ENCODE measurements around the gene MAD1L1.

The MAD1L1 gene

DNA sequence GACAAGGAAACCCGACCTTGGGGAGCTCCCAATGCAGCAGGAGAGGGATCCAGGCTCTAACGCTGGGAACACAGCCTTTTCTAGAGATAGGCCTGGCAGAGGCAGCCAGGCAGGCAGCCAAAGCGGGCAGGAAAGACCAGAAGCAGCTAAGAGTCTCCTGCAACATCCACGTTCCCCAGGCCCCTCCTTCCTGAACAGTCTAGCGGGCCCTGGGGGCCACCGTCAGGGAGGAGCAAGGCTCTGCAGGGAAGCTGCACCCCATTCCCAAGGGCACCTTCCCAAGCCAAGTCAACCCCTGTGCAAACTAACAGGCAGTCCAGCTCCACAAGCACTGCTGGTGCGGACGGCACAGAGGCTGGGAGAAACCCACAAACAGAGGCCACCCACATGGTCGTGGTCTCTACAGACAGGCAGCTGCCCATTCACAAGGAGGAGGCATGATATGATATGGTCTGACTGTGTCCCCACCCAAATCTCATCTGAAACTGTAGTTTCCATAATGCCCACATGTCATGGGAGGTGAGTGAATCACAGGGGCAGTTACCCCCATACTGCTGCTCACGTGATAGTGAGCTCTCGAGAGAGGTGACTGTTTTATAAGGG is 115.7 kb downstream of the MAD1L1 start:
- DNase-seq (ENCODE audit: low spot score), result no peak

DNA sequence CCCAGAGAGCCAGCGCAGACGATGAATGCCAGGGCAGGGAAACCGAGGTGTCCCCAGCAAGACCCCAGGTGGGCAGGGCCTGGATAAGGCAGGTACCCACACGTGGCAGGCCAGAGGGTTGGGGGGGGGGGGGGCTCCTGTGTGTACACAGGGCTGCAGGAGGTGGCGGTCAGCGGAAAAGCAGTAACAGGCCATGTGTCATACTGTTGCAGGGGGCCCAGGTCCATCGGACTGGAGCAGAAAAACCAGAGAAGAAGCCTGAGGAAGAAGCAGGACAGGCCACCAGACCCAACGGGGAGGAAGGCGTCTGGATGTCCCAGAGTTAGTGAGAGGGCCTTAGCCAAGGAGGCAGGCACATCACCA is 116.3 kb downstream of the MAD1L1 start:
- no peak for DNase-seq (ENCODE audit: low spot score)

DNA sequence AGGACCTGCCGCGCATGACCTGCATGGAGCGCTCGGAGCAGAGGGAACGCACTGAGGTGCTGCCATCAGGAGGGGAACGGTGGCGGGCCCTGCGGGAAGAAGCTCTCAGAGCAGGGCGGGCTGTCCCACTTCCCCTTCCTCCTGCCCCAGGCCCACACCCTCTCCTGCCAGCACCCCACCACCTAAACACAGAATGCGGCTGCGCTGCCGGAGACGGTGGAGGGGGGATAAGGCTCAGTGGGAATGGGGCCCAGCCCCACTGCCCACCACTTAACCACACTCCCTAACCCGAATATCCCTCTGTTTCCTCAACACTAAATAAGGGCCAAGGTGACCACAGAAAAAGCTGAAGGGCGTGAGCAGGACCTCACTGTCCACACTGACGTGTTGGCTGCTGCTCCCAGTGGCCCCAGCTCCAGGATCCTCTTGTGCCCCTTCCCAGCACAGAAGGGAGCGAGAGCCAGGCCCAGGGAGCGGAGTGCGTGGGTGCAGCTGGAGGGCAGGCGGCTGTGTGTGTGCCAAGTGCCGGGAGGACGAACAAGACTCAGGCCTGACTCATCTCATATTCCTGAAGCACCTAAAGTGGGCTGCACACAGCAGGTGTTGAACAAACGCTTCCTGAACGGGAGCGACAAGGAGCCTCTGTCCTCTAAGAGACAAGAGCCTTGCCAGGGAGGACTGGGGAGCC is 116.8 kb downstream of the MAD1L1 start:
- no peak for DNase-seq (ENCODE audit: low spot score)

DNA sequence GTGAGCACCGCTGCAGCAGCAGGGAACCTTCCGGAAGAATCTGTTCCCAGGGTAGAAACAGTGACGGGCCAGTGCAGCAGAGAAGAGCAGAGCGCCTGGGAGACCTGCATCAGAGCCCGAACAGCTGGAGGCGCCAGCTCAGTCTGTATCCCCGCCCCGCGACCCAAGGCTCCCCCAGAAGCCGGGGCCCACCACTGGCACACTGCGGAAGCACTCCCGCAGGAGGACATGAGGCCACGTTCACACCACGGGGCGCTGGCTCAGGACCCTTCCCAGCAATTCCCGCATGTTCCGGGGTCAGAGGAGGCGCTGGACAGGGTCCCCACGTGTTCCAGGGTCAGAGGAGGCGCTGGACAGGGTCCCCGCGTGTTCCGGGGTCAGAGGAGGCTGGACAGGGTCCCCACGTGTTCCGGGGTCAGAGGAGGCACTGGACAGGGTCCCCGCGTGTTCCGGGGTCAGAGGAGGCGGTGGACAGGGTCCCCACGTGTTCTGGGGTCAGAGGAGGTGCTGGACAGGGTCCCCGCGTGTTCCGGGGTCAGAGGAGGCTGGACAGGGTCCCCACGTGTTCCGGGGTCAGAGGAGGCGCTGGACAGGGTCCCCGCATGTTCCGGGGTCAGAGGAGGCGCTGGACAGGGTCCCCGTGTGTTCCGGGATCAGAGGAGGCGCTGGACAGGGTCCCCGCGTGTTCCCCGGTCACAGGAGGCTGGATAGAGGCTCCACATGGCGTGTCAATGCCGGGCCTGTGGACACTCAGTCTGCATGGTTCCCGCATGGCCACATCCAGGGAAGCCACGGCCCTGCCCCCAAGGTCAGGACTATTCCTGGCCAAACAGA is 117.6 kb downstream of the MAD1L1 start:
- no peak for DNase-seq (ENCODE audit: low spot score)

DNA sequence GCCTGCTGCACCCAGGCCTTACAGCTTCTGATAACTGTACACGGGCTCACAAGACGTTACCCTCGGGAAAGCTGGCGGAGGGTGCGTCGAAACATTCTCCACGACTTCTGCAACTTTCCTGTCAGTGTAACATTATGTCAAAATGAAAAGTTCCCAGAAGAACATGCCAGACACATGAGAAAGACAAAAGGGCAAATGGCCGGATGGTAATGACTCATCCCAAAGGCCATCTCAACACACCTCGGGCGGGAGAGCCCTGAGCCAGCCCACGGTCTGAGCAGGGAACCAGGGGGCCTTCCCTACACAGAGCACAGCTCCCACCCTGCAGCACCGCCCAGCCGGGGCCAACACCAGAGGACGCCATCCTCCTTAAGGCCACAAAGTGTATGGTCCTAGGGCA is 118.7 kb downstream of the MAD1L1 start:
- DNase-seq (ENCODE audit: low spot score), result no peak

DNA sequence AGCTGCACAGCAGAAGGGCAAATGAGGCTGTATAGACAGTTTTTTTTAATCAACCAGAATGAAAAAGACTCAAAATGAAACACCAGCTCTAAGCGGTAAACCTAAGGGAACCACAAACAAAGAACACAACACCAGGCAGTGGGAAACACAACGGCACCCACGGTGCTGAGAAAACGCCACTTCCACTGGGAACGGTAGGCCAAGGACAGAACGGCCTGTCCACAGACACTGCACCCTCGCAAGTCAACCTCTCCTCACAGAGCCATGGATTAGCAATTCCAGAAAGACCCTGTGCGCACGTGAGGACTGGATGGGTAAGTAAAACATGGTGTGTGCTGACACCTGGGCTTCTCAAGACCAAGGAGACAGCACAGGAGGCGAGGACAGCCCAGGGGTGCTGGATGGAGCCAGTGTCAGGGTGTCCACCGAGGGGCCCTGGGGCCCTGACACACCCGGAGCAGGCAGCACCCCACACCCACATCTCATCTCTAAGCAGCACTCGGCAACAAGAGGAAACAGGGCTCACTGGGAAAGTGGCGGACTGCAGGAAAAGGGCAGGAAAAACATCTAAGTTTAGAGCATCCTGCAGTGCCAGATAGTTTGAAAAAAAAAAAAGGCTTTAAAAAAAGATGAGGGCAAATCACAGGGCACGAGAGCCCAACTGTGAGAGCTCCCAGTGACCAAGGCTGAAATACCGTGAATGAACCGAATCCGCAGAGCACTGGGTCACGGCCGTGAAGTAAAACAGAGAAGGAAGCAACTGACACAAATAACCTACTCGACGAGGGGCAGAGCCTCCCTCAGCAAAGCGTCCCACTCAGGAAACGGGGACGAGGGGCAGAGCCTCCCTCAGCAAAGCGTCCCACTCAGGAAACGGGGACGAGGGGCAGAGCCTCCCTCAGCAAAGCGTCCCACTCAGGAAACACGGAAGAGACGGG is 120.2 kb downstream of the MAD1L1 start:
- DNase-seq (ENCODE audit: low spot score), result no peak

DNA sequence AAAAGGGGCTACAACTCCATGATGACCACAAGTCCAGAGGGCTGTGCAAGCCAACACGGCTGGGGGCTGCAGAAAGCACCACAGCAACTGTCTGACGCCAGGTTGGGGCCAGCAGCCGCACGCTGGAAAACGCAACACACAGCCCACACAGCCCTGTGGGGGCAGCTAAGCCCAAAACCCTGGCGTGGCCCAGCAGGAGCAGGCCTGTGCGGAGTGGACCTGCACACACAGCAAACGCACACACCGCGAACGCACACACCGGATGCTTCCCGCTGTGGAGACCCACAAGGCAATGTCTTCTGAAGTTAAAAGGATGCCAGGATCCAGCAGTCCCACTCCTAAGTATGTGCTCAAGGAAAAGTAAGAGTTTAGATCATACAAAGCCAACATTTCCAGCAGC is 121.2 kb downstream of the MAD1L1 start:
- no peak for DNase-seq (ENCODE audit: low spot score)

DNA sequence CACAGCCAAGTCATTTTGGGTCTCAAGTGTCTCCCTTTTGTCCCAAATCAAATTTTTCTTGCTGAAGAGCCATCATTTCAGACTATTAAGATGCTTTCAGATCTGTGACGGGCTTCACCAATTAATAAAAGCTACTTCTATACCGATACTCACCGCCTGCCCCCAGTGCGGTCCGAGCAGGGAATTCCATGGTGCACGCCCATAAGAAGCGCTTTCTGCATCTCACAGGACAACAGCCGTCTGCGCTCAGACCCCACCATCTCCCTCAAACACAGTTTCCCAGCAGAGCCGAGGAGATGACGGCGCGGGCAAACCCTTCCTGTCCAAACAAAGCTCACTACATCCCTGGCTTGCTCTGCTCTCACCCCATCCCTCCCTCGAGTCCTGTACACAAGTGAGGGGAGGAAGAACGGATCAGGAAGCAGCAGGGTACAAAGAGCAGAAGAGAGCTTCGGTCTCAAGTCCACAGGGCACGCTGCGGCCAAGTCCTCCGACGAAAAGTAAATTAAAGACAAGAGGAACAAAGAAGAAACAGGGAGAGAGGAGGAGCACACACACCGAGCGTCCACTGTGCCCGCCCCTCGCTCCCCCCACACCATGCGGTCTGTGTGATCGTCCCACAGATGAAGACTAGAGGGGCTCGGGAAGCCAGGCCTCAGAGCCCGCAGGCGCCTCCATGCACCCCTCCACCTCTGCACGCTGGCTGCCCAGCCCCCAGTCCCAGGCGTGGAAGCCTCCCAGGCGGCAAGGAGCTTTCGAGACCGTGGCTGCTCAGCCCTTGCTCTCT is 121.9 kb downstream of the MAD1L1 start:
- DNase-seq (ENCODE audit: low spot score), result no peak

DNA sequence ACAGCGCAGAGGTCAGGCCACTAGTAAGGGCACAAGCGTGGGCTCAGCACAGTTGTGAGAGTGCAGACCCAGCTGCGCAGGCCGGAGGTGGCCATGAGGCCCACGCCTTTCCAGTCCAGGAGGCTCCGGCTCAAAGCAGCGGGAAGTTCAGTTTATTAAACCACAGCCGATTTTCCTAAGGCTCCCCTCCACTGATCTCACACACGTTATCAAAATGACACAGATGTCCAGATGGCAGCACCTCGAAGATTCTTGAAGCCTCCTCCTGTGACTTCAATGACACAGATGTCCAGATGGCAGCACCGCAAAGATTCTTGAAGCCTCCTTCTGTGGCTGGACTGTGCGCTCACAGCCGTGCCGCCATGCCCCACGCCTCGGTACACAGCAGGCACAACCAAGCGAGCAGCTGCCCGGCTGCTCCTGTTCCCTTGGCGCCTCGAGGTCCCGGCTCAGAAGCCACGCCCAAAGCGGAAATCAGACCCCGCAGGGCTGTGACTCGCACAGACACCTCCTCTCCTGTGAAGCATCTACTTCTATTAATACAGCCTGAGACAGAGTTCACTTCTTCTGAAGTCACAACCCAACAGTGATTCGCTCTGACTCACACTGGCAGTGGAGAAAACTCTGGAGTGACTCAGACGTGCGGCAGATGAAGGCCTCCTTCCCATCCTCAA is 122.7 kb downstream of the MAD1L1 start:
- peak; percentile 71 for DNase-seq (ENCODE audit: low spot score)

DNA sequence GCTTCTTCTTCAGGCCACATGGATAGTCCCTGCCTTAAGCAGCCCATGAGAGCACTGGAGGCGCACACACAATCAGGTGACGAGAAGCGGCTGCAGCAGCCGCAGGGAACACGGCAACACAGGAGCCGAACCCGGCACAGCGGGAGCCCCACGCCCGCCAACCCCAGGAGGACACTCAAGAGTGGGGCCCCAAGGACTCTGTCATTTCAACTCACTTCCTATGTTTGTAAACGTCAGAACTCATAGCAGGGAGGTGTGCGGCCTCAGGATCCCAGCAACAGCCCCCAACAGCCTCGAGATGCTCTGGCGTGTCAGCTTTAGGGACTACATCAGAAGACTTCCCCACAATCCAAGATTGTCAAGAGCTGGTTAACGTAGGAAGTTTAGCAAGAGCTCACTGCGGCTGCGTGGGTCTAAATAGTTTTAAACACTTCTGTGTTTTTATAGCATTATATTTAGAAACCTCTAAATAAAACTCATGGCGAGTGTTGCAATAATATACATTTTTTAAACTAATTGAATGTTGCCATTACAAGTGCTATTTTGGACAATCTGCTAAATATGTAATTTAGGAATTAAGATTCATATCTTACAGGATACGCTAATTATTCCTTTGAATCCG is 123.4 kb downstream of the MAD1L1 start:
- DNase-seq (ENCODE audit: low spot score), result no peak

DNA sequence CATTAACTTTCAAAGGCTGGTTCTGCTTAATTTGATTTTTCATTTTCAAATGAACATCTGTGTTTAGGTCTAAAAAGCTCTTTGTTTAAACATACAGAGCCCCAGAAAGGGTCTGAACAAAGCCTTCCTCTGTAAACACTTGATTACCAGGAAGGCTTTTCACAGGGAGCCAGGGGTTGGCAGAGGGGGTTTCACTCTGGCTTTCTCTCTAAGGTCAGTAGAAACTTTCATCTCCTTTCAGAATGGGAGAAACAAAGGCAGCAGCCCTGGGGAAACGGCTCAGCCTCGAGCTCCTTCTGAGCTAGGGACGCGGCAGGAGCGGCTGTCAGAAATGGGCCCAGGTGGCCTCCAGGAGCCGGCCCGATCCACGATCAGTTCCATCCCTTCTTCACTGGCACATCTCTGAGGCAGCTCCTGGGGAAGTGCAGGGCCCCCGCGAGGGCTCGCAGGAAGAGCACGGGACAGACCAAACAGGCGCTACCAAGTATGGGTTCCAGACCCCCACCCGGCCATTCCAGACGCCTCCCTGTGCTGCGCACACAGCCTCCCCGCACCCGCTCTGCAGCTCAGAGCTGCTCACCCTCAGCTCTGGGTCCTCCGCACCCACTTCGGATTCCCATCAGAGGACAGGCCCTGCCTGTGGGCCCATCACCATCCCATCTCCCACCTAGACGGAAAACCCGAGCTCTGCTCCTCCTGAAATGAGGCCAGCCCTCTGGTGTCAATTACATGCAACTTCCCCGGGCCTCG is 124.1 kb downstream of the MAD1L1 start:
- no peak for DNase-seq (ENCODE audit: low spot score)

DNA sequence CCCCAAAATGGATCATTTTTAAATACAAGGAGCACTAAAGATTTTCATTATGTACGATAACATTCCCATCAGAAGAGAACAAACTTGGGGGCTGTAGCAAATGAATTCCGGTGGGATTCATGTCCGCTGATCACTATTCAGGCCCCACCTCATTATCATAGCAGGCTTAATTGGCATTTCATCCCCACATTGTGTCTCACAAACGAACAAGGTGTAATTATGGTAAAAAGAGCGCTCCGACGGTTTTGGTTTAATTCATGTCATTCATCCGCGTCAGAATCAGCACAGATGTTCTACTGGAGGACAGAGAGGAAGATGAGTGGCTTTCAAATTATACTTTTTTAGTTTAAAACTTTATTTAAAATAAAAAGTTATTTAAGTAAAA is 124.7 kb downstream of the MAD1L1 start:
- DNase-seq (ENCODE audit: low spot score), result no peak

DNA sequence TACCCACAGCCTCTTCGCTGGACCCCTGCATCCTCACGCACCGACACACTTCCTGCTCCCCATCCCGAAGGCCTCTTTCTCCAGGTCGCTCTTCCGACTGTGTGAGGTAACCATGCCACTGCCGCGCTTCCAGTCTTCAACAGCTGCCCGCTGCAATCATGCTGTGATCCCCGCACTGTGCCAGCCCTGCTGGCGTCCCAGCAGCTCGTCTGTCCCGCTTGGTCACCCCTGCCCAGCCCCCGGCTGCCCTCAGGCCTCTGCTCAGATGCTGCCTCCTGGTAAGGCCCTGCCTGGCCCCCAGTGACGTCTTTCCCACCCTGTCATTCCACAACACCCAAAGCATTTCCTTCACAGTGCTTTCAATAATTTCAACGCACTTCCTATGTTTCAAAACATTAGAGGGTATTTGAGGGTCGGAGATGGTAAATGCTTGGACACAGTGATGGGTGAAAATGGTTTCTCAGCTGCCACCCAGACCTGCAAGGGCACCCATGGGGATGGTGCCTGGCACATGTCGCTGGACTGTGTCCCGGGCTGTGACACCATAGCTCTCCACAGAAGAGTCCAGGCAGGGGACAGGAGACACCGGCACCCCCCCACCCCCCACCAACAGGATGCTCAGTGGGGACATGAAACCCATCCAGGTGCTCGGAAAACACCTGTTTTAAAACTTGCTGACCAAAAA is 125.2 kb downstream of the MAD1L1 start:
- DNase-seq (ENCODE audit: low spot score), result no peak

DNA sequence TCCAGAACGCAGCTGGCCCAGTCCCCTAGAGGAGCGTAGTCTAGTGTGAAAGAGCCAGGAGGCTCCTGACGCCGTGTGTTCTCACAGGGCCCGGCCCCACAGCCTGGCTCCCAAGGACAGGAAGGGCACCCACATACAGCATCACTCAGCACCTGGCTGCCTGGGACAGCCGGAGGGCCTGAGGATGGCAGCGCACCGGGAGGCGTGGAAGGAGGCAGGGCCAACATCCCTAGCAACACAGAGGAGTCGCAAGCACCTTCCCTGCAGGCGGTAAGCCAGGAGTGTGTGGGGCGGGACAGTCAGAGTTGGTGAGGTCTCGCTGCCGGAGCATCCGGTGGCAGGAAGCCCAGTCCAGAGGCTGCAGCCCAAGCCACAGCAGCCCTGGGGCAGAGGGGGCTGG is 125.8 kb downstream of the MAD1L1 start:
- DNase-seq (ENCODE audit: low spot score), result no peak

DNA sequence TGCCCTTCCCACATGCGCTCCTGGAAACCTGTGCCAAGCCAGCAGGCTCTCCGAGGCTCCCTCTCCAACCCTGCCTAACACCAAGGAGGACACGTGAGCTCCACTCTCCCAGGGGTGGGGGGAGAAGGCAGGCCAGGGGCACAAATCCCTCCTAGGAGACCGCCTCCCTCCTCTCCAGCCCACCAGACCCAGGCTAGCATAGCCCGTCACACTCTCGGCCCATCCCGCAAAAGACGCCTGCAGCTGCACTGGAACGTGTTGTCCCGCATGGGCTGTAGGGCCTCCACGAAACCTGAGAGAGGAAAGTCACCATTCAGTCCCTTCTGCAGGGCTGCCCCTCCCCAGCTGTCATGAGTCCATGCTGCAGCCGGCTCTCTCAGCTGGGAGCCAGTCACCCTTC is 126.3 kb downstream of the MAD1L1 start:
- no peak for DNase-seq (ENCODE audit: low spot score)

DNA sequence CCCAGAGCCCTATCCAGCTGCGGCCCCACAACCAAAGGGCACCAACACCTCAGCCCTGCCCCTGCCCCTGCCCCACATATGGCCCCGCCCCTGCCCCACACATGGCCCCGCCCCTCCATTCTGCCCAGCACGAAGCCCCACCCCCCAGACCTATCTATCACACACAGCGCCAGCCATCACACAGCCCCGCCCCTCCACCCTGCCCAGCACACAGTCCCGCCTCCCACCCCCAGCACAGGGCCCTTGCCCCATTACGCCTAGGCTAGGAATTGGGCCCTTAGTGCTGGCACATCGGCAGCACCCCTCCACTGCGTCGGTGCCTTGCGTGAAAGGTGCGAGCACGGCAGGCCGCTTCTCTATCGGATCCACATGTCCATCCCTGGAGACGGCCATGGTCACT is 126.8 kb downstream of the MAD1L1 start:
- no peak for DNase-seq (ENCODE audit: low spot score)

DNA sequence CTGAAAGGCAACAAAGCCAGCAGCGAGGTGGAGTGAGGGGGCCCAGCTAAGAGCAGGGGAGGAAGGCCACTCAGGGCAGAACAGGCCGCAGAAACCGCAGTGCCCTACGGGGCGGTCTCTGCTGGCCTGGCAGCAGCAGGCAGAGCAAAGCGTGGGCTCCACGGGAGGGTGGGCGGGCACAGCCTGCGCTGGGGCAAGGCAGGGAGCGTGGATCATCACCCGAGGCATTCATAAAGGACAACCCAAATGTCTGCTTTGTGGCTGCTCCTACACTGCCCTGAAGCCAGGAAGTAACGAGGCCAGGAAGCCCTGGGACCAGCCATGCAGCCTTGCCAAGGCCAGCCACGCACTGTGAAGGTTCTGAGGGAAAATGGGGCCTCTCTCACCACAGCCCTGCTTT is 127.5 kb downstream of the MAD1L1 start:
- no peak for DNase-seq (ENCODE audit: low spot score)

DNA sequence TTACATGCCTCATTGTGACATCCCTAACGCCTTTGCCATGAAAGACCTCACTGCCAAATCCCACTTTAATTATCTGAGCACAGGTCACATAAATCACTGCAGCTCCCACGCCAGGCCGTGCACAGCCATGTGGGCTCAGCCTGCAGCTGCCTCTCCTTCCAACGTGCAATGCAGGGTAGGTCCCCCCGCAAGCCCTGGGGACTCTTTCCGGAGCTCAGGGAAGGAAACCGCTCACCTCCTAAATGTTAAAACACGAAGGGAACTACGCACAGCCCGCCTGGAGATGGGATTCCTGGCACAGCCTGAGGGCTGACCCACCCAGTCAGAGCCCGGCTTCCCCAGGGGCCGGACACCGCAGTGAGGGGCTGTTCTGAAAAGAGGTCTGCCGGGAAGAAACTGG is 128.0 kb downstream of the MAD1L1 start:
- no peak for DNase-seq (ENCODE audit: low spot score)

DNA sequence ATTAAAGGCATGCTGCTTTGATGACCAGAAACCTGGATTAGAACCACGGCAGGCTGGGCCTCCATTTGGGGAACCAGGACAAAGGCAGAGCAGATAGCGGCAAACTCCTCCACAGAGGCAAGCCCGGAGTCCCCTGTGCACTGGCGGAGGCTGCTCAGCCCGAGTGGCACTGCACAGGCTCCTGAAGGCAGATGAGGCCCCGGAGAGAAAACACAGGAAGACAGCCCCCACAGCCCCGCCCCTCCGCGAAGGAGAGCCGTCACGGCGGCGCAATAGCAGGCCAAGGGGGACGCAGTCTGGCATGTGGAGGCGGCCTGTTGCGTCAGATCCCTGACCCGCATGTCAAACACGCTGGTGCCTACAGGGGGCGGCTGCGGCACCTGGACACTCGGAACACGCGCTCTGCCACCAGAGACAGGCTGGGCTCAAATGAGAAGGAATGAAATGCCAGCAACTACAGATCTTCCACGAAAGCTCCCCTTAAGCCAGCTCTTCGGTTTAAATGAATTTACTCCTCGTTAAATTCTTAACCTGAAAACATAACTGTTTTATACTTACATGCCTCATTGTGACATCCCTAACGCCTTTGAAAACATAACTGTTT is 128.5 kb downstream of the MAD1L1 start:
- DNase-seq (ENCODE audit: low spot score), result peak; percentile 94

Data from D341Med (cell line).